ENCODE measurements around the gene HMGB1. TPM values are rescaled to one million over a fixed set of nuclear protein-coding genes. Genes with fewer than 3 reads are reported as not detected.
A peak's percentile ranks its signal among the peaks of the same experiment; 100 is the strongest.

HMGB1 gene
- total and polyA plus RNA-seq, 2 donors (not counting 1 experiment from before 2014, with no cell fraction given), result 79.2 to 529 TPM

DNA sequence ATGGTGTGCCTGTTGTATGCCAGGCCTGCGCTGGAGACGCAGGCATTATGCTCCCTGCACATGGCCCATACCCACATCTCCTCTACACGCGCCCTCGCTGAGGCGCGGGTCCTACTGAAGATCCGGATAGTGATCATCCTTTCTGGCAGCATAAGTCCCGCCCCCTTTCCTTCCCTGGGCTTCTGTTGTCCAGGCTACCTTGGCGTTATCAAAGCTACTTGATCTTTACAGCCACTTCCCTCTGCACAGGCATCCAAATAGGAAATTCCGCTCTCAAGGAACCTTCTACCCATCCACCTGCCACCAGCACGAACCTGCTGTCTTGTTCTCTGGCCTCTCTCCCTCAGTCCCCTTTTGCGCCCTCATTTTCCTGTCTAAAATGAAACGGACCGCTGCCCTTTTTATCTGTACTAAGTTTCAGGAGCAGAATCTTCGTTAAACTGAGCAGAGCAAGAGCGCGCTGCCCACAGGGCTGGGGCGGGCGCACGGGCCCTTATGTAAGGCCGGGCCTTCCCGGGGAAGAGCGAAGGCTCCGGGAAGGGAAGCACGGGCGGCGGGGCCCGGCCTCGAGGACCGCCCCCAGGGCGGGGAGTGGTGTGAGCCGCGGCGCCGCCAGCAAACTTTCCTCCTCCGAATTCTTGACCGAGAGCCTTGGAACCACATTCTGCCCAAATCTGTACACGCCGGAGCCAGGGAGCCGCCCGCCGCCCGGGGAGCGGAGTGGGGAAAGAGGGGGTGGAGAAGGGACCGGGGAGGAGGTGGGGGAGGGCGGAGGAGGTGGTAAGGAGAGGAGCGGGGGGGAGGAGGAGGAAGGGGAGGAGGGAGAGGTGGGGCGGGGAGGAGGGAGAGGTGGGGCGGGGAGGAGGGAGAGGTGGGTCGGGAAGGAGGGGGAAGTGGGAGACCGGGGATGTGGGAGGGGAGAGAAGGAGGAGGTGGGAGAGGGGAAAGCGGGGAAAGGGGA is 44.4 kb downstream of the HMGB1 start:
- peak overlapping the region; percentile 70 for H3K9ac ChIP-seq (ENCODE audit: low read length)
- Mint-ChIP-seq H3K27me3 (no peaks in the 10 kb centered on the region), H3K27ac (peak overlapping the region; percentile 90), H3K4me3 (peak overlapping the region; percentile 92), H3K4me1 (peaks cover 53% of the 10 kb centered on the region), H3K9me3 (ENCODE audit: insufficient read depth) (no peaks in the 10 kb centered on the region)
- peak overlapping the region; percentile 84 for H2AFZ ChIP-seq (ENCODE audit: insufficient read depth, low read depth, low read length, poor library complexity, severe bottlenecking)
- no peaks in the 10 kb centered on the region for H4K20me1 ChIP-seq (ENCODE audit: control insufficient read depth, insufficient read depth, low read length, poor library complexity, severe bottlenecking)
- no peaks in the 10 kb centered on the region for H3K36me3 ChIP-seq (replicated peaks in 1 of 2; ENCODE audit: control extremely low read depth in 1 of 2, control insufficient read depth in 1 of 2, extremely low read depth in 1 of 2, insufficient read depth in 2 of 2, low read length in 1 of 2)
- H3K27ac ChIP-seq (ENCODE audit: low read length in 2 of 2), result peak overlapping the region; percentile 14 to 67
- H3K27me3 ChIP-seq (replicated peaks in 1 of 4; ENCODE audit: control extremely low read depth in 1 of 4, control insufficient read depth in 3 of 4, insufficient read depth in 4 of 4, low read length in 3 of 4), result no peaks in the 10 kb centered on the region
- WGBS (ENCODE audit: insufficient coverage), result 28% methylated on average over 31 of the region's 53 CpGs
- ChIA-PET POLR2A (interaction anchor here (0.6 to 2.7 kb wide), 20 partner anchors 8 to 197 kb away, joined by 3 to 35 read pairs (median 5); partner anchors contain the start of genes HMGB1 and USPL1), CTCF (interaction anchor here (0.8 to 2.2 kb wide), 12 partner anchors 8 to 196 kb away, joined by 3 to 8 read pairs (median 4); partner anchors contain the start of gene USPL1)
- no peaks in the 10 kb centered on the region for H3K9me3 ChIP-seq (ENCODE audit: control extremely low read depth in 1 of 3, control insufficient read depth in 2 of 3, insufficient read depth in 1 of 3, low read length in 2 of 3)
- H3K4me2 ChIP-seq (replicated peaks; ENCODE audit: low read depth, low read length, poor library complexity, severe bottlenecking), result peak overlapping the region; percentile 87
- H3K4me1 ChIP-seq (ENCODE audit: control insufficient read depth in 2 of 2, insufficient read depth in 2 of 2, low read length in 2 of 2), result peaks cover 23 to 48% of the 10 kb centered on the region in 2 donors
- H3K79me2 ChIP-seq (ENCODE audit: control insufficient read depth, insufficient read depth, low read length), result no peaks in the 10 kb centered on the region
- TF ChIP-seq EZH2 (IDR thresholded peaks at IDR 0.05; ENCODE audit: borderline replicate concordance, insufficient read depth, low read depth, low read length, poor library complexity, severe bottlenecking), result no peak
- TF ChIP-seq CTCF (IDR thresholded peaks at IDR 0.05), result no peak
- ATAC-seq (ENCODE audit: low read depth), result peak; percentile 48
- peak; percentile 65 for DNase-seq
- H3K4me3 ChIP-seq (ENCODE audit: control extremely low read depth in 1 of 5, extremely low read depth in 1 of 5, insufficient read depth in 1 of 5, low read depth in 2 of 5, low read length in 4 of 5), result peak overlapping the region; percentile 1 to 80 (median 75)
- intact Hi-C loops (cut with micrococcal nuclease), result loop anchor here (1.0 to 5.0 kb wide), 7 partner anchors 13 to 114 kb away; partner anchors contain the start of gene KATNAL1
